Activated CD4-positive, alpha-beta T cell treated with anti-CD3 and anti-CD28 coated beads for 48 hours (primary cell): Measurements from ENCODE around the gene MED9.

Experiments used
- DNase-seq: peaks from one replicate; pipeline ENCODE4 v3.0.0-alpha.2; 2020

MED9 gene

DNA sequence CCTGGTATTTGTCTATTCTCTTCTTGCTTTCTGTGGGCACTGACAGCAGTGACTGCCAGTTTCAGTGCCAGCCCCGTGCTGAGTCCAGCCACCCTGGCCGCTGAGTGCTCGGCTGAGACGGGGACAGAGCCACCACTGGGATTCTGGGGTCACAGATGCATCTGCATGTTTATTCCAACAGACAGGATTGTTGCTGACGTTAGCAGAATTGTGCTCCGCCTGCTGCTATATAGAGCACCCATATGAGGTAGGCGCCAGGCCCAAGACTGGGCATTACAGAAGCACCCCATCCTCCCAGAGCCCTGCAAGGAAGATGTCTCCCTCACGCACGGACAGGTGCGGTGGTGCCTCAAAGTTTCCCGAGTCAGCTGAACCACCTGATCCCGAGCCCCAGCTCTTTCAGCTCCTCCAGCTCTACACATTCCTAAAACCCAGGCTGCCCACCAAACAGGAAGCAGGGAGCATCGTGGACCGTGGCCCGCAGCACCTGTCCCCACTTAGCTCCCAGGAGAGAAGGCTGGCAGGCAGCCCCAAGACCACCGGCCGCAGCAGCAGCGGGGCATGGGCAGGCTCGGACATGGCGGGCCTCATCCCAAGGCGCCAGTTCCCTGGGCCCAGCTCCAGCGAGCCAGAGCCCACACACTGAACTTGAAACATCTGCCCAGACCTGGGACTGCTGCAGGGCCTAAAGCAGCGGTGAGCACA is 64.3 kb downstream of the MED9 start:
- DNase-seq, result no peak

DNA sequence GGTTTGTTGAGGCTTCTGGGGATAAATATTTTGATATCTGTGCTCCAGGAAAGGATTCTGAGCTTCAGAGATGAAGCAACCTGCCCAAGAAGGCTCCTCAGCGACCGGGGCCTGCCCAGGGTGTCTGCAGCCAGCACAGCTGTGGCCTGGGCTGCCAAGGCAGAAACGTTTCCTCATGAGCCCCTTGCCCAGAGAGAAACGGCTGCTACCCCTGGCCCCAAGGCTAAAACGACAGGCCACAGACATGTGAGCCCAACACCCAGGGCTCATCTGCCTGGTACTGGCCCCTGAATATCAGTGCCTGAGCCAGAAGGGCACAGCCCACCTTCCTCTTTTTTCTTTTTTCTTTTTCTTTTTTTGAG is 64.8 kb downstream of the MED9 start:
- no peak for DNase-seq
